Vagina (tissue), 2 donors: ENCODE measurements around the gene LARP7.

Experiments used
- CTCF ChIP-seq, 3 experiments: fragments of 450-650 bp in 2 of 3; fragments of 200-600 bp in 1 of 3; sonication (generic) in 1 of 3; IDR thresholded peaks; one replicate each; pipeline ENCODE4 v1.5.1; 2017 to 2019; ENCODE audit warnings: antibody characterized with exemption in 3 of 3, mild to moderate bottlenecking in 2 of 3, moderate library complexity in 2 of 3
- POLR2A ChIP-seq, 2 donors: fragments of 450-650 bp; IDR thresholded peaks; one replicate each; pipeline ENCODE4 v1.6.1; 2017; ENCODE audit warnings: antibody characterized with exemption in 2 of 2, mild to moderate bottlenecking in 2 of 2, moderate library complexity in 2 of 2

GRCh38 chr4:112649055-112649408, 12.1 kb downstream of the LARP7 start:
- TF ChIP-seq CTCF (IDR thresholded peaks at IDR 0.05) = no peak
- TF ChIP-seq POLR2A (IDR thresholded peaks at IDR 0.05) = no peak
